ENCODE measurements around the gene USP28. TPM values are rescaled to one million over a fixed set of nuclear protein-coding genes. Genes with fewer than 3 reads are reported as not detected.
A peak's percentile ranks its signal among the peaks of the same experiment; 100 is the strongest.

The USP28 gene
- total RNA-seq, 1 donor from 2014 or later: 34.8 TPM

GRCh38 chr11:113874096-113874495, 1.3 kb downstream of the USP28 start:
- Mint-ChIP-seq H3K4me1 (peaks cover 47% of the 10 kb centered on the region), H3K4me3 (peak overlapping the region; percentile 88), H3K27me3 (no peaks in the 10 kb centered on the region), H3K36me3 (ENCODE audit: low read depth) (peaks cover 18% of the 10 kb centered on the region), H3K9me3 (no peaks in the 10 kb centered on the region), H3K27ac (peak overlapping the region; percentile 84)
- intact Hi-C loops (cut with micrococcal nuclease): loop anchor here (2.0 to 10.0 kb wide), 3 partner anchors 101 to 559 kb away; partner anchors contain the start of genes TTC12 and ZW10
- DNase-seq: no peak

GRCh38 chr11:113873236-113873626, 2.1 kb downstream of the USP28 start:
- no peaks in the 10 kb centered on the region for H3K27me3 Mint-ChIP-seq
- H3K4me1 Mint-ChIP-seq: peaks cover 50% of the 10 kb centered on the region
- H3K27ac Mint-ChIP-seq: peak overlapping the region; percentile 26
- H3K36me3 Mint-ChIP-seq (ENCODE audit: low read depth): peaks cover 18% of the 10 kb centered on the region
- DNase-seq: no peak
- no peaks in the 10 kb centered on the region for H3K9me3 Mint-ChIP-seq
- H3K4me3 Mint-ChIP-seq: peak overlapping the region; percentile 88
- intact Hi-C loops (cut with micrococcal nuclease): loop anchor here (10.0 kb wide), 1 partner anchor 292 kb away; no protein-coding TSS in a partner anchor

- no peak overlapping the region for H3K27ac Mint-ChIP-seq
- H3K36me3 Mint-ChIP-seq (ENCODE audit: low read depth): peaks cover 30% of the 10 kb centered on the region
- no peak for DNase-seq
- peaks cover 47% of the 10 kb centered on the region for H3K4me1 Mint-ChIP-seq
- H3K27me3 Mint-ChIP-seq: no peaks in the 10 kb centered on the region
- intact Hi-C loops (cut with micrococcal nuclease): loop anchor here (10.0 kb wide), 1 partner anchor 293 kb away; no protein-coding TSS in a partner anchor
- H3K9me3 Mint-ChIP-seq: no peaks in the 10 kb centered on the region
- no peak overlapping the region for H3K4me3 Mint-ChIP-seq
Measured at GRCh38 chr11:113871336-113871735, 4.0 kb downstream of the USP28 start.

- H3K4me3 Mint-ChIP-seq: no peak overlapping the region
- no peaks in the 10 kb centered on the region for H3K27me3 Mint-ChIP-seq
- H3K4me1 Mint-ChIP-seq: peaks cover 31% of the 10 kb centered on the region
- peaks cover 38% of the 10 kb centered on the region for H3K36me3 Mint-ChIP-seq (ENCODE audit: low read depth)
- no peaks in the 10 kb centered on the region for H3K9me3 Mint-ChIP-seq
- intact Hi-C loops (cut with micrococcal nuclease): no loop called here
- no peak for DNase-seq
- no peak overlapping the region for H3K27ac Mint-ChIP-seq
Measured at GRCh38 chr11:113867843-113868503, 7.4 kb downstream of the USP28 start.

- intact Hi-C loops (cut with micrococcal nuclease): no loop called here
- no peak for DNase-seq
- Mint-ChIP-seq H3K36me3 (ENCODE audit: low read depth) (peaks cover 34% of the 10 kb centered on the region), H3K4me3 (no peak overlapping the region), H3K9me3 (no peaks in the 10 kb centered on the region), H3K27ac (no peak overlapping the region), H3K27me3 (no peaks in the 10 kb centered on the region), H3K4me1 (peaks cover 28% of the 10 kb centered on the region)
Measured at GRCh38 chr11:113865873-113866272, 9.5 kb downstream of the USP28 start.

GRCh38 chr11:113864410-113864809, 11.0 kb downstream of the USP28 start:
- no peak overlapping the region for H3K27ac Mint-ChIP-seq
- intact Hi-C loops (cut with micrococcal nuclease): no loop called here
- H3K9me3 Mint-ChIP-seq: no peaks in the 10 kb centered on the region
- H3K4me3 Mint-ChIP-seq: no peak overlapping the region
- no peaks in the 10 kb centered on the region for H3K27me3 Mint-ChIP-seq
- DNase-seq: no peak
- H3K36me3 Mint-ChIP-seq (ENCODE audit: low read depth): peaks cover 31% of the 10 kb centered on the region
- H3K4me1 Mint-ChIP-seq: peaks cover 34% of the 10 kb centered on the region

GRCh38 chr11:113862435-113862834, 12.9 kb downstream of the USP28 start:
- Mint-ChIP-seq H3K4me3 (peak overlapping the region; percentile 6), H3K36me3 (ENCODE audit: low read depth) (peaks cover 29% of the 10 kb centered on the region), H3K27ac (peak overlapping the region; percentile 57), H3K27me3 (no peaks in the 10 kb centered on the region), H3K9me3 (no peaks in the 10 kb centered on the region), H3K4me1 (peaks cover 28% of the 10 kb centered on the region)
- intact Hi-C loops (cut with micrococcal nuclease): no loop called here
- DNase-seq: peak; percentile 70

- Mint-ChIP-seq H3K4me1 (peaks cover 27% of the 10 kb centered on the region), H3K27ac (peak overlapping the region; percentile 84), H3K4me3 (peak overlapping the region; percentile 75), H3K27me3 (no peaks in the 10 kb centered on the region), H3K36me3 (ENCODE audit: low read depth) (peaks cover 16% of the 10 kb centered on the region), H3K9me3 (no peaks in the 10 kb centered on the region)
- DNase-seq: peak; percentile 77
- intact Hi-C loops (cut with micrococcal nuclease): no loop called here
Measured at GRCh38 chr11:113859665-113860064, 15.7 kb downstream of the USP28 start.

GRCh38 chr11:113856966-113857759, 18.2 kb downstream of the USP28 start:
- H3K27ac Mint-ChIP-seq: no peak overlapping the region
- peaks cover 20% of the 10 kb centered on the region for H3K4me1 Mint-ChIP-seq
- peaks cover 12% of the 10 kb centered on the region for H3K36me3 Mint-ChIP-seq (ENCODE audit: low read depth)
- H3K27me3 Mint-ChIP-seq: no peaks in the 10 kb centered on the region
- H3K4me3 Mint-ChIP-seq: no peak overlapping the region
- DNase-seq: no peak
- no peaks in the 10 kb centered on the region for H3K9me3 Mint-ChIP-seq
- intact Hi-C loops (cut with micrococcal nuclease): no loop called here

- DNase-seq: no peak
- intact Hi-C loops (cut with micrococcal nuclease): no loop called here
- H3K36me3 Mint-ChIP-seq (ENCODE audit: low read depth): peaks cover 20% of the 10 kb centered on the region
- H3K27me3 Mint-ChIP-seq: no peaks in the 10 kb centered on the region
- H3K4me1 Mint-ChIP-seq: peaks cover 17% of the 10 kb centered on the region
- no peak overlapping the region for H3K4me3 Mint-ChIP-seq
- no peaks in the 10 kb centered on the region for H3K9me3 Mint-ChIP-seq
- no peak overlapping the region for H3K27ac Mint-ChIP-seq
Measured at GRCh38 chr11:113855803-113856202, 19.6 kb downstream of the USP28 start.

- Mint-ChIP-seq H3K27ac (no peak overlapping the region), H3K9me3 (no peaks in the 10 kb centered on the region), H3K36me3 (ENCODE audit: low read depth) (peaks cover 50% of the 10 kb centered on the region), H3K4me3 (no peak overlapping the region), H3K27me3 (no peaks in the 10 kb centered on the region), H3K4me1 (peaks cover 5% of the 10 kb centered on the region)
- no peak for DNase-seq
- intact Hi-C loops (cut with micrococcal nuclease): no loop called here
Measured at GRCh38 chr11:113850188-113850587, 25.2 kb downstream of the USP28 start.

- no peak overlapping the region for H3K27ac Mint-ChIP-seq
- H3K36me3 Mint-ChIP-seq (ENCODE audit: low read depth): peaks cover 50% of the 10 kb centered on the region
Measured at GRCh38 chr11:113849713-113850112, 25.7 kb downstream of the USP28 start.

GRCh38 chr11:113847580-113847979, 27.8 kb downstream of the USP28 start:
- Mint-ChIP-seq H3K36me3 (ENCODE audit: low read depth) (peaks cover 52% of the 10 kb centered on the region), H3K9me3 (no peaks in the 10 kb centered on the region), H3K4me1 (peaks cover 5% of the 10 kb centered on the region), H3K27me3 (no peaks in the 10 kb centered on the region), H3K27ac (no peak overlapping the region), H3K4me3 (no peak overlapping the region)
- no peak for DNase-seq
- intact Hi-C loops (cut with micrococcal nuclease): no loop called here

More at GRCh38 chr11:113849713-113850112, 25.7 kb downstream of the USP28 start:
- H3K4me1 Mint-ChIP-seq: peaks cover 5% of the 10 kb centered on the region
- intact Hi-C loops (cut with micrococcal nuclease): no loop called here
- no peaks in the 10 kb centered on the region for H3K27me3 Mint-ChIP-seq
- no peaks in the 10 kb centered on the region for H3K9me3 Mint-ChIP-seq
- H3K4me3 Mint-ChIP-seq: no peak overlapping the region
- DNase-seq: no peak

- intact Hi-C loops (cut with micrococcal nuclease): no loop called here
- H3K4me1 Mint-ChIP-seq: peaks cover 5% of the 10 kb centered on the region
- H3K27me3 Mint-ChIP-seq: no peaks in the 10 kb centered on the region
- no peak overlapping the region for H3K27ac Mint-ChIP-seq
- no peak for DNase-seq
- H3K4me3 Mint-ChIP-seq: no peak overlapping the region
- H3K9me3 Mint-ChIP-seq: no peaks in the 10 kb centered on the region
- peaks cover 51% of the 10 kb centered on the region for H3K36me3 Mint-ChIP-seq (ENCODE audit: low read depth)
Measured at GRCh38 chr11:113847111-113847510, 28.3 kb downstream of the USP28 start.
